ENCODE results near the gene OTUD5. TPM values are rescaled to one million over a fixed set of nuclear protein-coding genes. Genes with fewer than 3 reads are reported as not detected.
A peak's percentile ranks its signal among the peaks of the same experiment; 100 is the strongest.

OTUD5 gene
- total RNA-seq, 1 experiment from 2014 or later, result 41.4 TPM

GRCh38 chrX:48918643-48919340 lies 38.6 kb downstream of the OTUD5 start, which contains the start of gene PIM2:
PIM2 (minus strand) TSS chrX:48919024; CDS start chrX:48918834, 190 bp downstream.
- Histone ChIP-seq H4K20me1 (ENCODE audit: low read length) (no peaks in the 10 kb centered on the region), H3K9me2 (replicated peaks; ENCODE audit: low read length) (no peaks in the 10 kb centered on the region), H3K9me3 (ENCODE audit: low read length) (no peaks in the 10 kb centered on the region), H3K27ac (ENCODE audit: low read length) (no peak within 1 kb of the TSS), H3K4me3 (ENCODE audit: low read length) (peak within 1 kb of the TSS; percentile 90), H3K27me3 (ENCODE audit: low read length) (no peaks in the 10 kb centered on the region), H2AFZ (ENCODE audit: low read length) (peak within 1 kb of the TSS; percentile 57), H3K36me3 (ENCODE audit: low read depth, low read length) (peaks cover 13% of the 10 kb centered on the region; the same call in 1 of the 2 replicates), H3F3A (ENCODE audit: low read length, unreplicated experiment) (no peaks in the 10 kb centered on the region), H3K4me2 (ENCODE audit: low read length) (peak within 1 kb of the TSS; percentile 98), H3K9ac (ENCODE audit: low read length) (peak within 1 kb of the TSS; percentile 75), H3K4me1 (ENCODE audit: insufficient read depth, low read length) (peaks cover 13% of the 10 kb centered on the region), H3K79me2 (ENCODE audit: low read length) (peaks cover 29% of the 10 kb centered on the region)
- ChIA-PET CTCF (no interaction called here), POLR2A (ENCODE audit: unreplicated experiment) (no interaction called here)
- TSS peak; percentile 18 for BruUV-seq (replicated peaks)
- TF ChIP-seq CTCF (conservative IDR thresholded peaks at IDR 0.05; ENCODE audit: low read depth, low read length) (no peak), EZH2 (IDR thresholded peaks at IDR 0.05; ENCODE audit: low read length, unreplicated experiment) (no peak), EZH2phosphoT487 (IDR thresholded peaks at IDR 0.05; ENCODE audit: borderline replicate concordance, low read length) (no peak)
- intact Hi-C loops (cut with micrococcal nuclease), result loop anchor here (1.0 to 5.0 kb wide), 3 partner anchors 39 to 156 kb away; partner anchors contain the start of genes GLOD5 and OTUD5
- ATAC-seq (peak; percentile 83), DNase-seq (peak; percentile 95)

- CTCF ChIA-PET, result no interaction called here
- no peaks in the 10 kb centered on the region for H3K9me2 ChIP-seq (replicated peaks; ENCODE audit: low read length)
- ATAC-seq (peak; percentile 7; the same call in 1 of the 2 replicates), DNase-seq (no peak)
- BruUV-seq (replicated peaks), result no TSS peak
- peaks cover 29% of the 10 kb centered on the region for H3K79me2 ChIP-seq (ENCODE audit: low read length)
- POLR2A ChIA-PET (ENCODE audit: unreplicated experiment), result no interaction called here
- H4K20me1 ChIP-seq (ENCODE audit: low read length), result no peaks in the 10 kb centered on the region
- H3K4me3 ChIP-seq (ENCODE audit: low read length), result peak overlapping the region; percentile 90
- H2AFZ ChIP-seq (ENCODE audit: low read length), result peak overlapping the region; percentile 48; the same call in 1 of the 2 replicates
- H3K4me1 ChIP-seq (ENCODE audit: insufficient read depth, low read length), result peaks cover 13% of the 10 kb centered on the region
- no peaks in the 10 kb centered on the region for H3K27me3 ChIP-seq (ENCODE audit: low read length)
- peak overlapping the region; percentile 98 for H3K4me2 ChIP-seq (ENCODE audit: low read length)
- no peak for TF ChIP-seq CTCF (conservative IDR thresholded peaks at IDR 0.05; ENCODE audit: low read depth, low read length)
- TF ChIP-seq EZH2phosphoT487 (IDR thresholded peaks at IDR 0.05; ENCODE audit: borderline replicate concordance, low read length), result no peak
- TF ChIP-seq EZH2 (IDR thresholded peaks at IDR 0.05; ENCODE audit: low read length, unreplicated experiment), result no peak
- H3K9ac ChIP-seq (ENCODE audit: low read length), result peak overlapping the region; percentile 75
- intact Hi-C loops (cut with micrococcal nuclease), result loop anchor here (5.0 kb wide), 2 partner anchors 39 to 156 kb away; partner anchors contain the start of genes GLOD5 and OTUD5
- H3F3A ChIP-seq (ENCODE audit: low read length, unreplicated experiment), result no peaks in the 10 kb centered on the region
- H3K27ac ChIP-seq (ENCODE audit: low read length), result no peak overlapping the region
- peaks cover 11% of the 10 kb centered on the region; the same call in 1 of the 2 replicates for H3K36me3 ChIP-seq (ENCODE audit: low read depth, low read length)
- H3K9me3 ChIP-seq (ENCODE audit: low read length), result no peaks in the 10 kb centered on the region
These were observed 39.1 kb downstream of the OTUD5 start for GRCh38 chrX:48918301-48918642.

Measured in PC-3 (cell line).